WTC11 (cell line): ENCODE results near the gene BTBD17. TPM values are rescaled to one million over a fixed set of nuclear protein-coding genes. Genes with fewer than 3 reads are reported as not detected.
A peak's percentile ranks its signal among the peaks of the same experiment; 100 is the strongest.

Experiments
- ATAC-seq: fragments of 200-7000 bp; cut with Tn5 transposase; 2 replicates; pipeline ENCODE4 v1.10.0; 2021; ENCODE audit warnings: mild to moderate bottlenecking, moderate library complexity
- CTCF ChIA-PET: fragments of 300-600 bp; sonication (Branson Sonifier 250); formaldehyde crosslinking; loops from one replicate; lab custom pipeline; 2021; ENCODE audit warnings: antibody characterized with exemption; lab: Charles Lee
- POLR2A ChIA-PET: fragments of 350-600 bp; sonication (Branson Sonifier 250); formaldehyde crosslinking; loops from one replicate; lab custom pipeline; 2021; ENCODE audit warnings: antibody characterized with exemption; lab: Charles Lee
- DNase-seq: peaks from one replicate; pipeline ENCODE4 v3.0.0; 2021; ENCODE audit warnings: low spot score
- H3K27ac Mint-ChIP-seq: 2 replicates; pipeline ENCODE4 v1.8.0; 2021; ENCODE audit warnings: mixed read lengths
- H3K27me3 Mint-ChIP-seq: 2 replicates; pipeline ENCODE4 v1.8.0; 2021; ENCODE audit warnings: low read depth, mild to moderate bottlenecking, moderate library complexity, mixed read lengths
- H3K36me3 Mint-ChIP-seq: 2 replicates; pipeline ENCODE4 v1.8.0; 2021; ENCODE audit warnings: mixed read lengths
- H3K4me1 Mint-ChIP-seq: 2 replicates; pipeline ENCODE4 v1.8.0; 2022; ENCODE audit warnings: mixed read lengths
- H3K4me3 Mint-ChIP-seq: 2 replicates; pipeline ENCODE4 v1.8.0; 2021; ENCODE audit warnings: mild to moderate bottlenecking, moderate library complexity, mixed read lengths
- H3K9me3 Mint-ChIP-seq: 2 replicates; pipeline ENCODE4 v1.8.0; 2021; ENCODE audit warnings: mixed read lengths
- ETV6 ChIP-seq: sonication (generic); formaldehyde crosslinking; IDR thresholded peaks from 2 replicates; pipeline ENCODE4 v1.8.1; 2022; ENCODE audit warnings: mild to moderate bottlenecking, missing genetic modification reagents
- GABPB1 ChIP-seq: sonication (generic); formaldehyde crosslinking; IDR thresholded peaks from 2 replicates; pipeline ENCODE4 v1.8.1; 2023; ENCODE audit warnings: mild to moderate bottlenecking, missing genetic modification reagents
- IRF2 ChIP-seq: sonication (generic); formaldehyde crosslinking; IDR thresholded peaks from 2 replicates; pipeline ENCODE4 v1.8.0; 2022; ENCODE audit warnings: low read depth, missing genetic modification reagents, borderline replicate concordance
- NFATC4 ChIP-seq: fragments of 250-450 bp; sonication (Bioruptor Pico); IDR thresholded peaks from 2 replicates; pipeline ENCODE4 v1.9.0; 2021; ENCODE audit warnings: mild to moderate bottlenecking
- PRRX2 ChIP-seq: fragments of 250-450 bp; sonication (Bioruptor Pico); IDR thresholded peaks from 2 replicates; pipeline ENCODE4 v1.8.0; 2021; ENCODE audit warnings: mild to moderate bottlenecking
- RELA ChIP-seq: sonication (generic); formaldehyde crosslinking; IDR thresholded peaks from 2 replicates; pipeline ENCODE4 v1.8.1; 2022; ENCODE audit warnings: missing genetic modification reagents, mild to moderate bottlenecking, borderline replicate concordance
- ZBTB21 ChIP-seq: sonication (generic); formaldehyde crosslinking; IDR thresholded peaks from 2 replicates; pipeline ENCODE4 v1.8.1; 2023; ENCODE audit warnings: mild to moderate bottlenecking, missing genetic modification reagents, borderline replicate concordance
- ZNF396 ChIP-seq: fragments of 250-450 bp; sonication (Bioruptor Pico); IDR thresholded peaks from 2 replicates; pipeline ENCODE4 v1.8.0; 2021; ENCODE audit warnings: mild to moderate bottlenecking, moderate library complexity, borderline replicate concordance
- ZNF423 ChIP-seq: fragments of 250-450 bp; sonication (Bioruptor Pico); IDR thresholded peaks from 2 replicates; pipeline ENCODE4 v2.1.2; 2022; ENCODE audit warnings: mild to moderate bottlenecking, moderate library complexity
- total RNA-seq: library from RNA; stranded (reverse); gene quantifications from 3 replicates; pipeline ENCODE4 v1.2.3, GENCODE V29; 2021
- TF ChIP-seq, protein P1 (sequence below): fragments of 250-450 bp; sonication (Bioruptor Pico); conservative IDR thresholded peaks from 2 replicates; pipeline ENCODE4 v1.9.0; 2021; ENCODE audit warnings: mild to moderate bottlenecking
- TF ChIP-seq, protein P2 (sequence below): fragments of 200-600 bp; IDR thresholded peaks from 2 replicates; pipeline ENCODE4 v1.8.0; 2022; ENCODE audit warnings: antibody characterized with exemption
- TF ChIP-seq, protein P3 (sequence below): sonication (generic); formaldehyde crosslinking; IDR thresholded peaks from 2 replicates; pipeline ENCODE4 v1.8.0; 2022; ENCODE audit warnings: mild to moderate bottlenecking, missing genetic modification reagents
- TF ChIP-seq, protein P4 (sequence below): sonication (generic); formaldehyde crosslinking; IDR thresholded peaks from 2 replicates; pipeline ENCODE4 v1.8.1; 2022; ENCODE audit warnings: low read depth, mild to moderate bottlenecking, moderate library complexity, missing genetic modification reagents, borderline replicate concordance
- TF ChIP-seq, protein P5 (sequence below): sonication (generic); formaldehyde crosslinking; IDR thresholded peaks from 2 replicates; pipeline ENCODE4 v1.8.0; 2023; ENCODE audit warnings: mild to moderate bottlenecking, missing genetic modification reagents
- TF ChIP-seq, protein P6 (sequence below): fragments of 250-450 bp; sonication (Bioruptor Pico); IDR thresholded peaks from 2 replicates; pipeline ENCODE4 v1.9.0; 2021; ENCODE audit warnings: mild to moderate bottlenecking
- TF ChIP-seq, protein P7 (sequence below): fragments of 250-450 bp; sonication (Bioruptor Pico); IDR thresholded peaks from 2 replicates; pipeline ENCODE4 v1.9.0; 2021; ENCODE audit warnings: mild to moderate bottlenecking, borderline replicate concordance

BTBD17 gene
- total RNA-seq, 1 experiment from 2014 or later: 0.94 TPM

DNA sequence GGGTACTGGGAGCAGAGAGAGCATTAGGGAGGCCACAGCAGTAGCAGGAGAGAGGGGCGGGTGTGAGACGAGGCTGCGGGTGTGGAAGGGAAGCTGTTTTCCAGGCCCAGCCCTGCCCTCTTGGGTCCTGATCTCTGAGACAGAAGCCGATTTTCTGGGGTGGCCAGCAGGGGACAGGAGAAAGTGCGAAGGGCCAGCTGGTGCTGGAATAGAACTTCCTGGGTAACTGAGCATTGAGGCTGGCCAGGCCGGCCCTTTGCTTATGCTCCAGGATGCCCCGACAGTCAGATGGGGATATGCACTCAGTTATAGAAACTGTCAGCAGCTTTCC is 804 bp downstream of the BTBD17 start:
- TF ChIP-seq, protein P1, sequence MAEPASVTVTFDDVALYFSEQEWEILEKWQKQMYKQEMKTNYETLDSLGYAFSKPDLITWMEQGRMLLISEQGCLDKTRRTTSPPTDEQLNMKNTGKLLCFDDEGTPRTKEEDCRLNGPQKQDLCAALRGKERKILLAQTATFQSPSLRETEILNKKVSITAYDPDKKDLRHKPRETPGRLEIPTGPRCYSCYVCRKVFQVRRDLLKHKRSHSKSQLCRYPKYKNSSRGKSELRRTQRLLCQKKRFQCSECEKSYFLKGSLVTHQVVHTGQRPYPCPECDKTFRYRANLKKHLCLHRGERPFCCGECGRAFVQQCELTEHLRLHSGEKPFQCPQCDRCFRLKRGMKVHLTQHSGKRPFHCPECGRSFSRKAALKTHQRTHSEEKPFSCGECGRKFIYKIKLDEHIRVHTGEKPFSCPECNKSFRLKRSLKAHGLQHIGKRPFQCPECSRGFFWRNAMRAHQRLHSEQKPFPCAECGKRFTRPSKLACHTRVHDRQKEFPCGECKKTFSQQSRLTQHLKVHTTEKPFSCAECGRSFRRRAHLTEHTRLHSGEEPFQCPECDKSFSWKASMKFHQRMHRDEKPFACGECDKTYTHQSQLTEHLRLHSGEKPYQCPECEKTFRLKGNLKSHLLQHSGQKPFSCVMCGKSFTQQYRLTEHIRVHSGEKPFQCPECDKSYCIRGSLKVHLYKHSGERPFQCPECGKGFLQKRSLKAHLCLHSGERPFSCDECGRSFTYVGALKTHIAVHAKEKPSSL (CRISPR knock-in tag): no peak
- 0 out of 2 replicates have a peak, but pooled peaks have one; percentile 21 for TF ChIP-seq ZBTB21
- TF ChIP-seq, all 79 proteins: peak for 1
- Mint-ChIP-seq H3K4me1 (peaks cover 31% of the 10 kb centered on the region), H3K9me3 (0 out of 2 replicates have a peak, but pooled peaks cover 5% of the 10 kb centered on the region), H3K36me3 (no peaks in the 10 kb centered on the region), H3K27ac (no peak overlapping the region; the same call in 1 of the 2 replicates), H3K27me3 (peaks cover 20% of the 10 kb centered on the region), H3K4me3 (peak overlapping the region; percentile 59)
- DNase-seq (no peak), ATAC-seq (no peak)
- ChIA-PET POLR2A (interaction anchor here (0.6 to 1.5 kb wide), 2 partner anchors 9 to 155 kb away, joined by 3 to 11 read pairs; no protein-coding TSS in a partner anchor), CTCF (interaction anchor here (0.5 to 4.4 kb wide), 43 partner anchors 9 to 654 kb away, joined by 3 to 60 read pairs (median 4); partner anchors contain the start of genes CD300A and TTYH2)

DNA sequence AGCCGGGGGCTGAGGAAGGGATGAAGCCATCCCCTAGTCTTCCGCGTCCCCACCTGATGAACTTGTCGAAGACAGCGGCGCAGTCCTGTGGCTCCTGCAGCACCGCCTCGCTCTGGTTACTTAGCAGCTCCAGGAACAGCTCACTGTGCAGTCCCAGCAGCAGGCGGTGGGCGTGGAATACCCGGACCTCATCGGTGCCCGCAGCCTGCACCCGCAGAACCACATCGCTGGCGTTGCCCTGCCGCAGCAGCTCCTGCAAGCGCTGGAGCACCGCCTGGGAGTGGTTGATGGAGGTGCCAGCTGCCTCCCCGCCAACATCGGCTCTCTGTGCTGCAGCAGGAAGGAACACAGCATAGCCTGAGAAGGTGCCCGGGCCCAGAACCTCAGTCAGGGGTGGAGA is 1.8 kb downstream of the BTBD17 start:
- ChIA-PET CTCF (interaction anchor here (0.6 to 6.1 kb wide), 6 partner anchors 8 to 378 kb away, joined by 3 to 52 read pairs (median 29); partner anchors contain the start of gene GPR142), POLR2A (no interaction called here)
- no peak for DNase-seq
- Mint-ChIP-seq H3K9me3 (0 out of 2 replicates have a peak, but pooled peaks cover 5% of the 10 kb centered on the region), H3K4me1 (peaks cover 31% of the 10 kb centered on the region), H3K4me3 (no peak overlapping the region), H3K36me3 (no peaks in the 10 kb centered on the region), H3K27ac (no peak overlapping the region), H3K27me3 (peaks cover 29% of the 10 kb centered on the region)
- ATAC-seq: no peak
- TF ChIP-seq, protein P2, sequence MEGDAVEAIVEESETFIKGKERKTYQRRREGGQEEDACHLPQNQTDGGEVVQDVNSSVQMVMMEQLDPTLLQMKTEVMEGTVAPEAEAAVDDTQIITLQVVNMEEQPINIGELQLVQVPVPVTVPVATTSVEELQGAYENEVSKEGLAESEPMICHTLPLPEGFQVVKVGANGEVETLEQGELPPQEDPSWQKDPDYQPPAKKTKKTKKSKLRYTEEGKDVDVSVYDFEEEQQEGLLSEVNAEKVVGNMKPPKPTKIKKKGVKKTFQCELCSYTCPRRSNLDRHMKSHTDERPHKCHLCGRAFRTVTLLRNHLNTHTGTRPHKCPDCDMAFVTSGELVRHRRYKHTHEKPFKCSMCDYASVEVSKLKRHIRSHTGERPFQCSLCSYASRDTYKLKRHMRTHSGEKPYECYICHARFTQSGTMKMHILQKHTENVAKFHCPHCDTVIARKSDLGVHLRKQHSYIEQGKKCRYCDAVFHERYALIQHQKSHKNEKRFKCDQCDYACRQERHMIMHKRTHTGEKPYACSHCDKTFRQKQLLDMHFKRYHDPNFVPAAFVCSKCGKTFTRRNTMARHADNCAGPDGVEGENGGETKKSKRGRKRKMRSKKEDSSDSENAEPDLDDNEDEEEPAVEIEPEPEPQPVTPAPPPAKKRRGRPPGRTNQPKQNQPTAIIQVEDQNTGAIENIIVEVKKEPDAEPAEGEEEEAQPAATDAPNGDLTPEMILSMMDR: no peak
- TF ChIP-seq, protein P3, sequence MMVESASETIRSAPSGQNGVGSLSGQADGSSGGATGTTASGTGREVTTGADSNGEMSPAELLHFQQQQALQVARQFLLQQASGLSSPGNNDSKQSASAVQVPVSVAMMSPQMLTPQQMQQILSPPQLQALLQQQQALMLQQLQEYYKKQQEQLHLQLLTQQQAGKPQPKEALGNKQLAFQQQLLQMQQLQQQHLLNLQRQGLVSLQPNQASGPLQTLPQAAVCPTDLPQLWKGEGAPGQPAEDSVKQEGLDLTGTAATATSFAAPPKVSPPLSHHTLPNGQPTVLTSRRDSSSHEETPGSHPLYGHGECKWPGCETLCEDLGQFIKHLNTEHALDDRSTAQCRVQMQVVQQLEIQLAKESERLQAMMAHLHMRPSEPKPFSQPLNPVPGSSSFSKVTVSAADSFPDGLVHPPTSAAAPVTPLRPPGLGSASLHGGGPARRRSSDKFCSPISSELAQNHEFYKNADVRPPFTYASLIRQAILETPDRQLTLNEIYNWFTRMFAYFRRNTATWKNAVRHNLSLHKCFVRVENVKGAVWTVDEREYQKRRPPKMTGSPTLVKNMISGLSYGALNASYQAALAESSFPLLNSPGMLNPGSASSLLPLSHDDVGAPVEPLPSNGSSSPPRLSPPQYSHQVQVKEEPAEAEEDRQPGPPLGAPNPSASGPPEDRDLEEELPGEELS (CRISPR knock-in tag): no peak
- no peak for TF ChIP-seq GABPB1 (CRISPR knock-in tag)
- TF ChIP-seq ETV6 (CRISPR knock-in tag): no peak
- no peak for TF ChIP-seq IRF2 (CRISPR knock-in tag)
- TF ChIP-seq ZNF423 (CRISPR knock-in tag): no peak
- TF ChIP-seq ZBTB21: no peak
- TF ChIP-seq, protein P4, sequence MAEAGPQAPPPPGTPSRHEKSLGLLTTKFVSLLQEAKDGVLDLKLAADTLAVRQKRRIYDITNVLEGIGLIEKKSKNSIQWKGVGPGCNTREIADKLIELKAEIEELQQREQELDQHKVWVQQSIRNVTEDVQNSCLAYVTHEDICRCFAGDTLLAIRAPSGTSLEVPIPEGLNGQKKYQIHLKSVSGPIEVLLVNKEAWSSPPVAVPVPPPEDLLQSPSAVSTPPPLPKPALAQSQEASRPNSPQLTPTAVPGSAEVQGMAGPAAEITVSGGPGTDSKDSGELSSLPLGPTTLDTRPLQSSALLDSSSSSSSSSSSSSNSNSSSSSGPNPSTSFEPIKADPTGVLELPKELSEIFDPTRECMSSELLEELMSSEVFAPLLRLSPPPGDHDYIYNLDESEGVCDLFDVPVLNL (CRISPR knock-in tag): no peak
- no peak for TF ChIP-seq ZNF396 (CRISPR knock-in tag)
- no peak for TF ChIP-seq RELA

DNA sequence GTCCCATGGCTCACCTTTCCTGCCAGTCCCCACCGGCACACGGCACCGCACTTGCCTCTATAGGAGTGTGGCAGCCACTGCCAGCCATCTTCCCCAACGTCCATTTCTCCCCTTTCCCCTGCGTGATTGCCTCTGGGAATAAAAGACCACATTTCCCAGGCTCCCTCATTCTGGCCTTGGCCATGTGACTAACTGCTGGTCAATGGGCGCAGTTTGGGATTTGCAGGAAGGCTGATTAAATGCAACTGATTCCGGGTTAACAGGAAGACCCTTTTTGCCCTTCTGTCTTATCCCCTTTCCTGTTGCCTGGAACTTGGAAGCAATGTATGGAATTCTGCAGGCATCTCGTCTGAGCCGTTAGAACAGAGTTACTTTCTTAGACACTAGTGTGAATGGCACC is 3.0 kb downstream of the BTBD17 start:
- ChIA-PET CTCF (interaction anchor here (1.8 to 6.1 kb wide), 5 partner anchors 10 to 95 kb away, joined by 4 to 52 read pairs (median 19); partner anchors contain the start of gene GPR142), POLR2A (no interaction called here)
- peaks cover 41% of the 10 kb centered on the region for H3K27me3 Mint-ChIP-seq
- peaks cover 35% of the 10 kb centered on the region for H3K4me1 Mint-ChIP-seq
- no peaks in the 10 kb centered on the region for H3K36me3 Mint-ChIP-seq
- DNase-seq (no peak), ATAC-seq (no peak)
- H3K9me3 Mint-ChIP-seq: 0 out of 2 replicates have a peak, but pooled peaks cover 5% of the 10 kb centered on the region
- H3K4me3 Mint-ChIP-seq: peak overlapping the region; percentile 41
- H3K27ac Mint-ChIP-seq: no peak overlapping the region
- TF ChIP-seq PRRX2 (CRISPR knock-in tag) (no peak), NFATC4 (CRISPR knock-in tag) (no peak)
- TF ChIP-seq, protein P5, sequence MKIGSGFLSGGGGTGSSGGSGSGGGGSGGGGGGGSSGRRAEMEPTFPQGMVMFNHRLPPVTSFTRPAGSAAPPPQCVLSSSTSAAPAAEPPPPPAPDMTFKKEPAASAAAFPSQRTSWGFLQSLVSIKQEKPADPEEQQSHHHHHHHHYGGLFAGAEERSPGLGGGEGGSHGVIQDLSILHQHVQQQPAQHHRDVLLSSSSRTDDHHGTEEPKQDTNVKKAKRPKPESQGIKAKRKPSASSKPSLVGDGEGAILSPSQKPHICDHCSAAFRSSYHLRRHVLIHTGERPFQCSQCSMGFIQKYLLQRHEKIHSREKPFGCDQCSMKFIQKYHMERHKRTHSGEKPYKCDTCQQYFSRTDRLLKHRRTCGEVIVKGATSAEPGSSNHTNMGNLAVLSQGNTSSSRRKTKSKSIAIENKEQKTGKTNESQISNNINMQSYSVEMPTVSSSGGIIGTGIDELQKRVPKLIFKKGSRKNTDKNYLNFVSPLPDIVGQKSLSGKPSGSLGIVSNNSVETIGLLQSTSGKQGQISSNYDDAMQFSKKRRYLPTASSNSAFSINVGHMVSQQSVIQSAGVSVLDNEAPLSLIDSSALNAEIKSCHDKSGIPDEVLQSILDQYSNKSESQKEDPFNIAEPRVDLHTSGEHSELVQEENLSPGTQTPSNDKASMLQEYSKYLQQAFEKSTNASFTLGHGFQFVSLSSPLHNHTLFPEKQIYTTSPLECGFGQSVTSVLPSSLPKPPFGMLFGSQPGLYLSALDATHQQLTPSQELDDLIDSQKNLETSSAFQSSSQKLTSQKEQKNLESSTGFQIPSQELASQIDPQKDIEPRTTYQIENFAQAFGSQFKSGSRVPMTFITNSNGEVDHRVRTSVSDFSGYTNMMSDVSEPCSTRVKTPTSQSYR (CRISPR knock-in tag): no peak
- TF ChIP-seq, protein P6, sequence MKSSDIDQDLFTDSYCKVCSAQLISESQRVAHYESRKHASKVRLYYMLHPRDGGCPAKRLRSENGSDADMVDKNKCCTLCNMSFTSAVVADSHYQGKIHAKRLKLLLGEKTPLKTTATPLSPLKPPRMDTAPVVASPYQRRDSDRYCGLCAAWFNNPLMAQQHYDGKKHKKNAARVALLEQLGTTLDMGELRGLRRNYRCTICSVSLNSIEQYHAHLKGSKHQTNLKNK (CRISPR knock-in tag): no peak
- TF ChIP-seq, protein P7, sequence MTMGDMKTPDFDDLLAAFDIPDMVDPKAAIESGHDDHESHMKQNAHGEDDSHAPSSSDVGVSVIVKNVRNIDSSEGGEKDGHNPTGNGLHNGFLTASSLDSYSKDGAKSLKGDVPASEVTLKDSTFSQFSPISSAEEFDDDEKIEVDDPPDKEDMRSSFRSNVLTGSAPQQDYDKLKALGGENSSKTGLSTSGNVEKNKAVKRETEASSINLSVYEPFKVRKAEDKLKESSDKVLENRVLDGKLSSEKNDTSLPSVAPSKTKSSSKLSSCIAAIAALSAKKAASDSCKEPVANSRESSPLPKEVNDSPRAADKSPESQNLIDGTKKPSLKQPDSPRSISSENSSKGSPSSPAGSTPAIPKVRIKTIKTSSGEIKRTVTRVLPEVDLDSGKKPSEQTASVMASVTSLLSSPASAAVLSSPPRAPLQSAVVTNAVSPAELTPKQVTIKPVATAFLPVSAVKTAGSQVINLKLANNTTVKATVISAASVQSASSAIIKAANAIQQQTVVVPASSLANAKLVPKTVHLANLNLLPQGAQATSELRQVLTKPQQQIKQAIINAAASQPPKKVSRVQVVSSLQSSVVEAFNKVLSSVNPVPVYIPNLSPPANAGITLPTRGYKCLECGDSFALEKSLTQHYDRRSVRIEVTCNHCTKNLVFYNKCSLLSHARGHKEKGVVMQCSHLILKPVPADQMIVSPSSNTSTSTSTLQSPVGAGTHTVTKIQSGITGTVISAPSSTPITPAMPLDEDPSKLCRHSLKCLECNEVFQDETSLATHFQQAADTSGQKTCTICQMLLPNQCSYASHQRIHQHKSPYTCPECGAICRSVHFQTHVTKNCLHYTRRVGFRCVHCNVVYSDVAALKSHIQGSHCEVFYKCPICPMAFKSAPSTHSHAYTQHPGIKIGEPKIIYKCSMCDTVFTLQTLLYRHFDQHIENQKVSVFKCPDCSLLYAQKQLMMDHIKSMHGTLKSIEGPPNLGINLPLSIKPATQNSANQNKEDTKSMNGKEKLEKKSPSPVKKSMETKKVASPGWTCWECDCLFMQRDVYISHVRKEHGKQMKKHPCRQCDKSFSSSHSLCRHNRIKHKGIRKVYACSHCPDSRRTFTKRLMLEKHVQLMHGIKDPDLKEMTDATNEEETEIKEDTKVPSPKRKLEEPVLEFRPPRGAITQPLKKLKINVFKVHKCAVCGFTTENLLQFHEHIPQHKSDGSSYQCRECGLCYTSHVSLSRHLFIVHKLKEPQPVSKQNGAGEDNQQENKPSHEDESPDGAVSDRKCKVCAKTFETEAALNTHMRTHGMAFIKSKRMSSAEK (CRISPR knock-in tag): no peak
